ENCODE measurements around the gene CTRL. TPM values are rescaled to one million over a fixed set of nuclear protein-coding genes. Genes with fewer than 3 reads are reported as not detected.
A peak's percentile ranks its signal among the peaks of the same experiment; 100 is the strongest.

The CTRL gene
- total RNA-seq, 2 donors from 2014 or later: 1.1 to 1.2 TPM

GRCh38 chr16:67963662-67964321 lies 32.1 kb upstream of the CTRL start:
- no peak for DNase-seq (ENCODE audit: low spot score)
- intact Hi-C loops (cut with DNase I): no loop called here

DNA sequence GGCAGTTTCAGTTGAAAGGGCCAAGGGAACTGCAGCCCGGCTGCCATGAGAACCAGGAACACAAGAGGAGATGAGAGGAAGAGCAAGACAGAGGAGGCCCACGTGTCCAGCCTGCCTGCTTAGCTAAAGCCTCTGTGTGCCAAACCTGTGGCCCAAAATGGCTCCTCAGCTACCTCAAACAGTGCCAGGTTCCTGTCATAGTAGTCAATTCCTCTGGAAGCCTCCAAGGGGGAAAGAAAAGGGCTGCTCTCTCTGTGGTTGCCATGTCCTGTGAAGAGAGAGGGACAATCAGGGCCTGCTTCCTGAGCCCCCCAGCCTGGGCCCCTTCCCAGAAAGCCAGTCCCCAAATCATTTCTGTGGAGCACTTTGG lies 31.6 kb upstream of the CTRL start:
- no peak for DNase-seq (ENCODE audit: low spot score)
- intact Hi-C loops (cut with DNase I): no loop called here

GRCh38 chr16:67962135-67962534 lies 30.5 kb upstream of the CTRL start:
- no peak for DNase-seq (ENCODE audit: low spot score)
- intact Hi-C loops (cut with DNase I): no loop called here

DNA sequence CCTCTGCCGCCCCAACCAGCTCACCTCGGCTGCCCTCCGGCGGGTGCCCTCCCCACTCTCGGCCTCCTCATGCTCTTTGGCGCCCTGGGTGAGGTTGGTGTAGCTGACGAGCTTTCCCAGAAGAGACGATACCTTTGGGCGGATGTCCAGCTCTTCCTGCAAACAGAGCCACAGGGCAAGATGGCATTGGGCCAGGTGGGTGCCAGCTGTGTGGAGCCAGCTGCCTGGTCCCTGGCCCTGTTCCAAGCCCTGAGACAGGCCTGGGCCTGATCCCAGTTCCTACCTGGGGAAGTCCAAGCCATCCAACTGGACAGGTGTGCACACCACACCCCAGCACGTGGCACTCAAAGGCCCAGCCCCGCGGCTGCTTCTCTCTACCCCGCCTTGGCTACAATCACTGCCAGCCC lies 29.9 kb upstream of the CTRL start:
- DNase-seq (ENCODE audit: low spot score): no peak
- intact Hi-C loops (cut with DNase I): no loop called here

DNA sequence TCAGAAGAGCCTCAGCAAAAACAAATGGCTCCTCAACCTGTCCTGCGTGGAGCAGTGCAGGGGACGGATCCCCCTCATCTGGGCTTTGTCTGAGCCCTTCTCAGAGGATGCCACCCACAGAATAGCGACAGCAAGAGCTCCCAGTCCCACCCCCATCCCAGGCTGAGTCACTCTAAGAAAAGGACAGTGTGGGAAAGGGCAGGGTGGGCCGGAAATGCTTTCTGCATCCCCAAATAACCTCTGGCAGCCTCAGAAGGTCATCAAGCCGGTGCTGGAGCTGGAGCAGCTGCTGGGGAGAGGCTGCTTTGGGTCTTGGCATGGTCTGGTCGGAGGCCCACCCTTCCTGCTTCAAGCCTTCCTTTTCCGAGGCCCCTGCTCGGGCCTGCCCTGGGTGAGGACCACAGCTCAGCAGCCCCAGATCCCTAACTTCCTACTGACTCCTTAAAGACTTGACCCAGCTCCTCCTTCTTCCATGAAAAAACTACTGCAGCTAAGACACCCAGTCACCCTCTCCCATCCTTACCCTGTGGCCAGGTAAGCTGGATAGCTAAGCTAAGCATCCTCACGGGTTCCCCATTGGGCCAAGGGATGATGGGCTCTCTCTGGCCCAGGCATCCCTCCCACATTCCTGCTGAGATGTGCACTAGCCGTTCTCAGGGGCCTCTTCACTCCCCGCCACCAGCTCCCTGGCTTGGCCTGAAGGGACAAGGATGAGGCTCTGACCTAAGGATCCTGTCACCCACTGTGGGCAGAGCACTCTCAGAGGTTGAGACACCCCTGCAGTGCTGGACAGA lies 28.1 kb upstream of the CTRL start:
- DNase-seq (ENCODE audit: low spot score): peak; percentile 94

DNA sequence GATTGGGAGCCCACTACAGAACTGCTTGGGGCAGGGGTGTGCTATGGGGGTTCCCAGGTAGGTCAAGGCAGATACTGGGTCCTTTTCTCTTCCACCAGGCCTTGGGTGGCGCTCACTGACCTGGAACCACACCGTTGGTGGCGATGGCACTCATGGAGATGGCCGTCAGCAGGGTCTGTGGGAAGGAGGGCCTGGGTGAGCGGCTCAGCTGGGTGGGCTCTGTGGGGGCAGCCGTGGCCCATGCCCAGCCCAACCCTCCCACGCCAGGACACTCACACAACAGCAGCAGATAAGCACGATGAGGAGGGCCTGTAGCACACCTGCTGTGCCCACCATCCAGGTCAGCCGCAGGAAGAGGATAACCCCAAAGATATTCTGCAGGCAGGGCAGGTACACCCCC lies 26.0 kb upstream of the CTRL start:
- no peak for DNase-seq (ENCODE audit: low spot score)
- intact Hi-C loops (cut with DNase I): no loop called here

More for the DNA sequence above, 28.1 kb upstream of the CTRL start:
- intact Hi-C loops (cut with DNase I): no loop called here

DNA sequence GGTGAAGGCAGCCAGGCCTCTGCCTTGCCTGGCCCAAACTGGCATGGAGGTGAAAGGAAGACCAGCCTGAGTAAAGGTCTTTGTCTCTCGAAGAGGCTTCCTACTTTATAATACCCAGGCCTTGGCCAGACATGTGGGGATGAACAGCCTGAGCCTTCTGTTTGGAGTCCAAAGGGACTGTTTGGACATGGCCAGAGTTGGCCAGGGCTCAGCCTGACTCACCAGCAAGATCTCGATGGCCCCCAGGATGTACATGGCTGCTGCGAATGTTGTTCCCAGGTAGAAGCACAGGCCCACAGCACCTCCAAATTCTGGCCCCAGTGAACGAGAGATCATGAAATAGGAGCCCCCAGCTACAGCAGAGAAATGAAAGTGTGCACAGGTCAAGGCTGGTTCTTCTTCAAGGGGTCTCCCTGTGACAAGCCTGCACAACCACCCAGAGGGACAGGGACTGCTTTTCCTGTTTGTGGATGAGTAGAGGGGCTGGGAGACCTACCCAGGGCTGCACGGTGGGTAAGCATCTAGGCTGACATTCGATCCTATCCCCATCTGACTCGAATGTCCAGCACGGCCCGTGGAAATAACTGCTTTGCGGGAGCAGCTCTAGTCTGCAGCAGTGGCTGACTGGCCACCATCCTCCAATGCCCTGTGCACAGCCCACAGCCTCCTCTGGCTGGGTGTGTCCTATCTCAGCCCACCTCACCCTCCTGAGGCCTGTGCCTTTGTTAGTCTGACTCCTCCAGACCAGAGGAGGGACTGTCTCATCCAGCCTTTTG lies 22.9 kb upstream of the CTRL start:
- intact Hi-C loops (cut with DNase I): no loop called here
- DNase-seq (ENCODE audit: low spot score): no peak

DNA sequence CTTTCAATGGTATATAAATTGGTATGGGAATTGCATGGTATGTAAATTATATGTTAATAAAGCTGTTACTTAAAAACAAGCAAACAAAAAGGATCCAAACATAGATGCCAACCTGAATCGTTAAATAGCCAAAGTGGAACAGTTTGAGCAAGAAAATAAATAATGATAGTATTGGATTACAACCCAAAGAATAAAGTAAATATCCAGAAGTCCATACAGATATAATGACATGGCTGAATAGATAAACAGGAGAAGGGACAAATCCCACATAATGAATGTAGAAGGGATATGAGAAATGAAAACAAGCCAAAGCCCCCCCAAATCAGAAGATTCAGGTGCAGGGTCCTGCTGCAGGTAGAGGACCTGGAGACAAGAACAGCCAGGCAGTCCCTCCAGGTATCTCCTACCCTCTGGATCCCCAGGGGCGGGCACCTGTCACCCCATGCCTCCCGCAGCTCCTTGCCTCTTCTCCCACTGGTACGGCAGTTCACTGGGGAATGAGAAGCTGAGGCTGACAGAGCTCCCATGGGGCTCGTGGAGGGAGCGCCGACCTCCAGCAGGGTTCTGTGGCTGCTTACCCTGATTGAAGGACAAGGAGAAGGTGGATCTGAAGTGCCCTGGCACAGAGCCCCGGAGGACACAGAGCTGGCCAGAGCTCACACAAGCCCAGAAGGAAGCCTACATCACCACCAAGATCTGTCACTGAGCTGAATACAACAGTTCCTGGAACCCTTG lies 22.1 kb upstream of the CTRL start:
- intact Hi-C loops (cut with DNase I): no loop called here
- DNase-seq (ENCODE audit: low spot score): no peak

DNA sequence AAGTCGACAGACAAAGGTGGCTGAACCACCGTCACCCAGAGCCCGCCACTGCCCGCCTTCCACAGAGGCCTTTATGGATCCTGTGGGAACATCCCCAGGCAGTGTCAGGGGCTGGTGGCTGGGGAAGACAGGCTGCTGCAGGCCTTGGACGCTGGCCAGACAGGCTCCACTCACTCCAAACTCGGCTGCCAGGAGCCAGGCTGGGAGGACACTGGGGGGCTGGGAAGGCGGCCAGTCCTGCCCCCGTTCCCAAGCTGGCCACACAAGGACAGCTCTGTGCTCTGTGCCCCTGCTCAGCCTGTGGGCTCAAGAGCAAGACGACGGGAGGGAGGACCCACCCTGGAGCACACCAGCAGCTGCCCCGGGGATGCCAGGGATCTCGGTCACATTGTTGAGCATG lies 19.8 kb upstream of the CTRL start:
- DNase-seq (ENCODE audit: low spot score): no peak
- intact Hi-C loops (cut with DNase I): no loop called here

DNA sequence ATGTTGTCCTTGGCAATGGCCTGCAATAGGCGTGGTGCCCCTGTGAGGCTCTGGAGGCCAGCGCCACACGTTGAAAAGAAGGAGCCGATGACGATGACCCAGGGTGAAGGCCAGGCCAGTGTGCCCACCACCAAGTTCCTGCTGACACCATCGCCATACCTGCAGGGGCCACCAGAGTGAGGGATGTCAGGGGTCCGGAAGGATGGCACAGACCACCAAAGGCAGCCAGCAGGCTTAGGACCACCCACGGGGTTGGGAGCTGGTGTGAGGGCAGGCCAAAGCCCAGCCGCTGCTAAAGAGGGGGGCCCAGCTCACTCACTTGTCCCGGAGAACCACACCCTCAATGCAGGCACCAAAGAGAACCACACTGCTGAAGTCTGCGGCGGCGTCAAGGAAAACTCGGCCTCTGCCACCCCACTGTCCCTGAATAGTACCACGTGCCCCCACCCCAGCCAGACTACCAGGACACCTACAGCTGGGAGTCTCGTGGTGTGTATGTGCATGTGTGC lies 18.7 kb upstream of the CTRL start:
- no peak for DNase-seq (ENCODE audit: low spot score)
- intact Hi-C loops (cut with DNase I): no loop called here

DNA sequence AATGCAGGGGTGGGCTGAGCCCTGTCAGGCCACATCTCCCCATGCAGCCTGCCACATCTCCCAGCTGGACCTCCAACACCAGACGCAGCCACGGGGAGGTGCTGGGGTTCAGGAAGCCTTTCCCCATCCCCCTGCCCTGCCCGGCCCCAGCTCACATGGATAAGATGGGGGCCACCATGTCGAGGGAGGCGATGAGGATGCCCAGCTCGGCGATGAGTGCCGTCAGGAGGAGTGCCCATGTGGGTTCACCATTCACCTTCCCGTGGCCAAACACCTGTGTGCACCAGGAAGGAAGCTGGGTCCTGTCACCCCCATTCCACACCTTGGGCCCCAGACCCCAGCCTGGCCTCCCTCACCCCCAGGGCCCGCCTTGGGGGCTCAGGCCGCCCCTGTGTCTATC lies 18.0 kb upstream of the CTRL start:
- intact Hi-C loops (cut with DNase I): no loop called here
- DNase-seq (ENCODE audit: low spot score): no peak

DNA sequence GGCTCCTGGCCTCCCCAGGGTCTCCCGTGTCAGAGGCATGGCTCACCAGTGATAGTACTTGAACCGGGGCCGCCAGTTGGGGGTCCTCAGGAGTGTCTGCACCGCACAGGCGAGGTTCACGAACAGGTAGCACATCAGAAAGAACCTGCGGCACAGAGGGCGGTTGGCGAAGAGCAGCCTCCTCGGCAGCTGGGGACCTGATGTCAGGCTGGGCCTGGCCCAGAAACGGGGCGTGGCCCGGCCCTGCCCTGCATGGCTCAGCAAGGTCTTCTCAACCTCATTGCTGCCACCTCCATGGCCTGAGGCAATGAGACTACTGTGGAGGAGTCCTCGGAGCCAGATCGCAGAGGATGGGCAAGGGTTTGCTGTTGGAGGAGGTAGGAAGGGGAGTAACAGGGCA lies 16.4 kb upstream of the CTRL start:
- no peak for DNase-seq (ENCODE audit: low spot score)
- intact Hi-C loops (cut with DNase I): no loop called here

GRCh38 chr16:67946966-67947558 lies 15.4 kb upstream of the CTRL start:
- intact Hi-C loops (cut with DNase I): no loop called here
- DNase-seq (ENCODE audit: low spot score): no peak

DNA sequence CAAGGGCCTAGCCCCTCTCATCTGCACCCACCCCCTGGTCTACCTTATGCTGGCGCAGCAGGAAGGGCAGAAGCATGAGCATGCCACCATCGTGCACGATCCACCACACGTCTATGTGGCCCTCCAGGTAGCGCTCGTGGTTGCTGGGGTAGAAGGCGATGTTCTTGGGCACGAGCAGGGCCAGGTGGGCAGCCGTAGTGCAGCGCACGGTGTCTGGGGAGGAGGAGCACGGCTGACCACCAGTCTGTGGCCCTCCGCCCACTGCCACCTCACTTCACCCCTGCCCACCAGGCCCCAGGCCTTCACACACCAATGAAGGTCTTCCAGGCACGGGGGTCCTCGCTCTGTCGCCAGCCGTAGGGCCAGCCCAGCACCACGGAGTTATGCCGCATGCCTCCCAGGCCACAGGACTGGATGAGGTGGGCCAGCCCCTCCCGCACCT lies 14.5 kb upstream of the CTRL start:
- intact Hi-C loops (cut with DNase I): no loop called here

DNA sequence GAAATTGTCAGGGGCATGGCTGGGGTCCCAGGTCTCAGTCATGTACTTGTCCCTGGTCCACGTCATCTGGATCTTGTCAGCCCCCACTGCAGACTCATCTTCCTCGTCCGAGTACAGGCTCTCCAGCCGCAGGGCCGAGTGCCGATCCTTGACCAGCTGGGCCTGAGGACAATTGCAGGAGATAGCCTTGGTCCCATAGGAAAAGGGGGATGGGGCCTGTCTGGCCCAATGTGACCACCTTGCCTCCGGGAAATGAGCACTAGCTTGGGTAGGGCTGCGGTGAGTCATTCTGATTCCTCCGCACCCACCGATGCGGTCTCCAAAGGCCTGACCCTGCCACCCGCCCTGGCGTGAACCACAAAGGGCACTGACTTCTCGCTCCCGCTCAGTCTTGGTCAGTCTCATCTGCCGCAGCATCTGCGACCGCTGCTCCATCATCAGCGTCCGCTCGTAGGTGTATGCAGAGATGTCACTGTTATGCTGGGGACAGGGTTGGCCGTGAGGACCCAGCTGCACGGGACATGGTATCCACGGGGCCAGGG lies 13.8 kb upstream of the CTRL start:
- DNase-seq (ENCODE audit: low spot score): no peak
- intact Hi-C loops (cut with DNase I): no loop called here

More for the DNA sequence above, 14.5 kb upstream of the CTRL start:
- DNase-seq (ENCODE audit: low spot score): no peak

GRCh38 chr16:67944690-67945391 lies 13.2 kb upstream of the CTRL start:
- intact Hi-C loops (cut with DNase I): no loop called here

GRCh38 chr16:67943619-67944504 lies 12.2 kb upstream of the CTRL start, which contains the start of gene LCAT:
Gene LCAT (minus strand): TSS chr16:67944120. CDS start chr16:67944101, 19 bp downstream.
- DNase-seq (ENCODE audit: low spot score): peak; percentile 92
- intact Hi-C loops (cut with DNase I): no loop called here

More at GRCh38 chr16:67944690-67945391, 13.2 kb upstream of the CTRL start:
- DNase-seq (ENCODE audit: low spot score): no peak
